ENCODE measurements around the gene DCBLD2.

The DCBLD2 gene

GRCh38 chr3:98763819-98764418, 137.6 kb downstream of the DCBLD2 start:
- DNase-seq, result no peak

GRCh38 chr3:98763076-98763475, 138.4 kb downstream of the DCBLD2 start, which contains the start of gene ST3GAL6:
TSS of gene ST3GAL6 (plus strand) at chr3:98763340. CDS start at chr3:98768441, 5,101 bp downstream.
- DNase-seq, result no peak

GRCh38 chr3:98761643-98762229, 139.8 kb downstream of the DCBLD2 start:
- no peak for DNase-seq

- no peak for DNase-seq
Observed at GRCh38 chr3:98759629-98760028, 141.9 kb downstream of the DCBLD2 start.

- no peak for DNase-seq
Observed at GRCh38 chr3:98755601-98756000, 145.9 kb downstream of the DCBLD2 start.

GRCh38 chr3:98754483-98754882, 147.0 kb downstream of the DCBLD2 start:
- no peak for DNase-seq

GRCh38 chr3:98750276-98750919, 151.1 kb downstream of the DCBLD2 start:
- DNase-seq, result no peak

GRCh38 chr3:98746882-98747281, 154.6 kb downstream of the DCBLD2 start:
- DNase-seq, result no peak

GRCh38 chr3:98746122-98746521, 155.4 kb downstream of the DCBLD2 start:
- DNase-seq, result no peak
